Fibroblast of skin of back (primary cell): ENCODE measurements around the gene SGSH. TPM values are rescaled to one million over a fixed set of nuclear protein-coding genes. Genes with fewer than 3 reads are reported as not detected.
"Not testable (repeated sequence)": the region's sequence is repeated elsewhere in the genome, so short reads cannot be mapped to it uniquely, and the experiment has no call there.

Experiments used
- DNase-seq: peaks from one replicate; pipeline ENCODE4 v3.0.0-alpha.2; 2013
- polyA plus RNA-seq, 2 experiments: library from polyadenylated mRNA; unstranded; fragments of 120-200 nt; gene quantifications; one replicate each; pipeline ENCODE4 v1.2.1, GENCODE V29; 2013; ENCODE audit not compliant: insufficient read length in 2 of 2

Gene SGSH
- polyA plus RNA-seq (2013, experiment 1 of 2; ENCODE audit: insufficient read length): 30.0 TPM
- 25.9 TPM for polyA plus RNA-seq (2013, experiment 2 of 2; ENCODE audit: insufficient read length)

DNA sequence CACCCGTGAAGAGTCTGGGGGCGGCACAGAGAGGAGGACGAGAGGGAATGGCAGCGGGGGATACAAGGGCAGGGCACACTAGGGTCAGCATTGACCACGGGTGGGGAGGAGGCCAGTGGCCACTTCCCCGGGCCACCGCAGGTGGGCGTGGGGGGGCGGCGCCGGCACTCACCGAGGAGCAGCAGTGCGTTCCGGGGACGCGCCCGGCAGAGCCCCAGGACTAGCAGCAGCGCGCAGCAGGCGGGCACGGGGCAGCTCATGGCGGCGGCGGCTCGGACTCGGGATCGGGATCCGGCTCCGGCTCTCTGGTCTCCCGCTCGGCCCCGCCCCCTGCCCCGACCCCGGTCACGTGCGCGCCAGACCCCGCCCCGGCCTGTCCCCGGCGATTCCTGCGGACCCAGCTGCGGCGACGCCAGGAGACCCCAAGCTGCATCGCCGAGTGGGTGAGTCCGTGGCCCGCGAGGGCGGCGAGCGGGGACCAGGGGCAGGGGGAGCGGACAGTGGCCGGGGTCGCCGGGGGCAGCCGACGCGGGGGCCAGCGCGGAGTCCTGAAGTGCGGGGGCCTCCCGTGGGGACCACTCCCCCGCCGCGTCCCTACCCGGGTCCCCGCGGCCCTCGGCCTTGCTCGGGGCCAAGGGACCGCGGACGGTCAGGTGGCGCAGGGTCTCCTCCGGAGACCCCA lies at the start of gene SGSH, which contains the start of gene SLC26A11:
TSS of gene SGSH (minus strand) at position 280 of the 682 bp plus-strand sequence. CDS start at position 260, 20 bp downstream.
TSS of gene SLC26A11 (plus strand) at position 374 of the 682 bp plus-strand sequence. CDS start 1,134 bp downstream, outside the sequence.
- peak; percentile 61 for DNase-seq

DNA sequence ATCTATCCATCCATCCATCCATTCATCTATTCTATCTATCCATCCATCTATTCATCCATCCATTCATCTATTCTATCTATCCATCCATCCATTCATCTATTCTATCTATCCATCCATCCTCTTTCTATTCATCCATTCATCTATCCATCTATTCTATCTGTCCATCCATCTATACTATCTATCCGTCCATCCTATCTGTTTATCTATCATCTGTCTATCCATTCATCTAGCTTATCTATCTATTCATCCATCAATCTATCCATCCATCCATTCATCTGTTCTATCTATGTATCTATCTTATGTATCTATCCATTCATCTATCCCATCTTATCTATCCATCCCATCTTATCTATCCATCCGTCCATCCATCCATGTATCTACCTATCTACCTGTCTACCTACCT lies 49.3 kb upstream of the SGSH start:
- DNase-seq: no peak

DNA sequence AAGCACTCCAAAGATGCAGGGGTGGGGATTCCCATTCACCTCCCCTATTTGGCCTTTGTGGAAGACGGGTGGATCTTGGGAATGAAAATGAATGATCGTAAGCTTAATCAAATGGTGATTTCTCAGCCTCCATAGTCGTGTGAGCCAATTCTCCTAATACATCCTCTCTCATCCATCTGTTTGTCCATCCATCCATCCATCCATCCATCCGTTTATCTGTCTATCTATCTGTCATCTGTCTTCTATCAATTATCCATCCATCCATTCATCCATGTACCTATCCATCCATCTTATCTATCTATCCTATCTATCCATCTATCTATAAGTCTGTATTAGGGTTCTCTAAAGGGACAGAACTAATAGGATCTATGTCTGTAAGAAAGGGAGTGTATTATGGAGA lies 48.3 kb upstream of the SGSH start:
- no peak for DNase-seq

DNA sequence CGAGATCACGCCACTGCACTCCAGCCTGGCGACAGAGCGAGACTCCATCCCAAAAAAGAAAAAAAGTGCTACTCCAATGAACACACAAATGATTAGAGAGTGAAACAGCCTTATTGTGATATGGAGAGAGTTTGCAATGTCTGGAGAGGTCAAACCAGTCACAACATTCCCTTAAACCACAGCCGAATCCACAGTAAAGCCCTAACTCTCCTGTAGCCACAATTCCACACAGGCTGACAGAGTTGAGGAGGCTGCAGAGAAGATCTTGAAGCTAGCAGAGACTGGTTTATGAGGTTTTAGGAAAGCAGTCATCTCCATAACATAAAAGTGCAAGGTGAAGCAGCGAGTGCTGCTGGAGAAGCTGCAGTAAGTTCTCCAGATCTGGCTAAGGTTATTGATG lies 47.3 kb upstream of the SGSH start:
- no peak for DNase-seq

DNA sequence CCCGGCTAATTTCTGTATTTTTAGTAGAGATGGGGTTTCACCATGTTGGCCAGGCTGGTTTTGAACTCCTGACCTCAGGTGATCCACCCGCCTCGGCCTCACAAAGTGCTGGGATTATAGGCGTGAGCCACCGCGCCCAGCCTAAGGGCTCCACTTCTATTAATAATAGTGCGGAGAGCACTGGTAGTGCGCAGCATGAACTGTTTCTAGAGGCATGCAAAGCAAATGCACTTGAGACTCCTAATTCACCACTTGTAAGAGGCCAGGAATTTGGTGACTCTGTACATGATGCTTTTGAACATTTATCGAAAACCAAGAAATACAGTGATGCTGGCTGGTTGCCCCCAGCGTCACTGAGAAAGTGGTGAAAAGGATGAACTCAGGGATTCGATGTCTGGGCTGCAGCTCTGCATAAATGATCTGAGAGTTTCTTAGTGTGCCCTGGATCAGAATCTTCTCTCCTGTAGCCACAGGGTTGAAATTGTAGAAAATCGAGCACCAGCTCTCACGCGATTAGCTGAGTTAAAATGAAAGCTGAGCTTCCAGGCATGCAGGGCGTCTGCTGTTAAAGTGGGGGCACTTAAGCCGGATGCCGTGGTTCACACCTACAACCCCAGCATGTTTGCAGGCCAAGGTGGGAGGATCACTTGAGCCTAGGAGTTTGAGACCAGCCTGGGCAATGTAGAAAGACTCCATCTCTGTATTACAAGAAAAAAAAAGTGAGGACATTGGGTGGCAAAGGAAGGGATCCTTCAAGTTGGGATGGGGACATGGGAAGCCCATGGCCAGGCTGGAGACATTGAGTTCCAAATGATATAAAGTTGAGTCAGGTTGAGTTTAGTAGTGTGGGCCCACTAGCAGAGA lies 45.3 kb upstream of the SGSH start:
- no peak for DNase-seq

DNA sequence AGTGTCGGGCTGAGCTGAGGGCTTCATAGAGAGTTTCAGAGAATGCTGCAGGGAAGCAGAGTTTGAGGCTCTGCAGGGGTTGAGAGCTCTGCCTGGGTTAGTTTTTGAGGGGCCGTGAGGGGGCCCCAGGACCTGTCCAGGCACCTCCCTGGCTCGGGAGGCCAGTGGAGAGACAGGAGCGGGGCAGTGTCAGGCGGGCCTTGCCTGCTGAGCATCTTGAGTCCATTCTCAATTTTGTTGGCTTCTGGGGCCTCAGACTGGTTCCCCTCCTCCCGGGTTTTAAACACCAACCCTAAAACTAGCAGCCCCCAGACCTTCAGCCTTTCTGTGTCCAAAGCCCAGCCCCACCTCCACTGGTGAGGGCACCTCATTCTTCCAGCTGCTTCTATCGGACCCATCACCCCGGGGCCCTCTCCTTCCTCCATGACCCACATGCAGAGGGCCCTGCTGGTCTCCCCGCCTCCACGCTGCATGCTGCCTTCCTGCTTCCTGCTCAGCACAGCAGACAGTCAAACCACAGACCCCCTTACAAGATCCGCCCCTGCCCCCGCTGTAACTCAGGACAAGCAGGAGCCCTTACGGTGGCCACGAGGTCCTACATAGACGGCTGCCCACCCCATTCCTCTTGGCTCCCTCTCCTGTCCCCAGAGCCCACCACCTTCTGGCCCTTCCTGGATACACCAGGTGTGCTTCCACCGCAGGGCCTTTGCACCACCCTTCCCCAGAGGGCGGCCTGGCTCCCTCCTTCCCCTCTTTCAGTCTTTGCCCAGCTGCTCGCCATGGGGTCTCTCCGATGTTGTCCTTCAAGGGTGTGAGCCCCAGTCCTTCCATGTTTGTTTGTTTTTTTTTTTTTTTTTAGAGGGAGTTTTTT lies 44.3 kb upstream of the SGSH start:
- no peak for DNase-seq

DNA sequence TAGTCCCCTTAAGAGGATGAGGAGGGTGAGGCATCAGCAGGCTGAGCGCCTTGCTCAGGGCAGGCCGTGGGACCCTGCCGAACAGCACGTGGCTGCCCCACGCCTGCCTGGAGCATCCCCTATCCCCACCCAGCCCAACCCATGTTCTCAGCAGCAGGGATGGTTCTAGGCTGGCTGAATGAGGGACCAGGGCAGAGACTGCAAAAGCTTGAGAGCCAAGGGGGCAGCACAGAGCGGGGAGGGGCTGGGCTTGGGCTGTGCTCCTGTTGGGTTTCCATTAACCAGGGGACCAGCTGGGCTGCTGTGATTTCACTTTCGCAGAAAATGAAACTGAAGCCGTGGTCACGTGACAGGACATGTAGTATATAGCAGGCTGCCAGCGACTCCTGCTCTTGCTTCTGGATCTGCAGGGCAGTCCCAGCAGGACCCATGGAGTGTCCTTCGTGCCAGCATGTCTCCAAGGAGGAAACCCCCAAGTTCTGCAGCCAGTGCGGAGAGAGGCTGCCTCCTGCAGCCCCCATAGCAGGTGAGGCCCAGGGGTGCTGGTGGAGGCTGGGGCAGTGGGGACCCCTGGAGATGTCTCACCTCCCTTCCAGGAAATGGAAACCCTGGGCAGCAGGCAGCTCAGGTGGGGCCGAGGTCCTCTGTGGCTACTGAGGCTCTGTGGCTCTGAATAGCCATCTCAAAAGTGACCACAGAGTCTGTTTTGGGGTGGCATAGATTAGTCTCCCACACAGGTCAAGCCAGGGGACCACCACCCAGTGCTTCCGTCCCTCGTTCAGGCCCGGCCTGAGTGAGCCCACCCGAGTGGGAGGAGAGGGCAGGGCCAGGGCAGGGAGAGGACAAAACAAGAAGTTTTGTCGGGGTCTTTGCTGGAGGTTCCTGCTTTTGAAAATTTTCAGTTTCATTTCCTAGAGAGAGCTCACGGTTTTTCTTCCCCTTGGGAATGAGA lies 43.4 kb upstream of the SGSH start:
- peak; percentile 83 for DNase-seq

DNA sequence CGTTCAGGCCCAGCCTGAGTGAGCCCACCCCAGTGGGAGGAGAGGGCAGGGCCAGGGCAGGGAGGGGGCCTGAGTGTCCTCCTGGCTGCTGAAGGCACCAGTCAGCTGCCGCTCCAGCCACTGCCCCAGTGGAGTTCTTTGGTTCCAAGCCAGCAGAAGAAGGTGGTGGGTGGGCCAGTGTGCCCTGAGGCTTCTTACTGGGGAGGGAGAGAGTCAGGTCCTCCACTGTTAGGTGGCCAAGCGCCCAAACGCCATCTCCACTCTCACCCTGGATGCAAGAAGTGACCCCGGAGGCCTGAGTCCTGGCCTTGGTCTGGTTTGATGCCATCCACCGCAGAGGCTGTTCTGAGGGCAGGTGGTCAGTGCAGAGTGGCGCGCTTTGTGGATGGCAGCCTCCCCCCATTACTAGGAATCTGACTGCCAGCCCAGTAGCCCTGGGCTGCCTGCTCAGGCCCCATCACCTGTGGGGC lies 42.7 kb upstream of the SGSH start:
- no peak for DNase-seq

DNA sequence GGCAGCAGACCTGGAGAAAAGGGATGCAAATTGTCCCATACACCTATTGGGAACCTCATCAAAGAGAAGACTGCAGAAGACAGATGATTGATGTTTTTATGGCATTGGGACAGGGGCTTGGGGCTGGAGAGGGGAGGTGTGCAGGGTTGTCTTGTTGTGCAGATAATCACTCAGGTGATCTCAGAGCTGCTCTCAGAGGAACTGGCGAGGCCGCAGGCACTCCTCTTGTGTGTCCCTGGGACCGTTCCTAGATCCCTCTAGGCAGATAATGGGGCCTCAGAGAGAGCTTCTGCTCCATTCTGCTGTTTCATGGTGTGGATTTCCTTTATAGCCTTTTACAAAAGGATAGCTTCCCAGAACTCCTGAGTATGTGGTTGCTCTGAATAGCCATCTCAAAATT lies 42.2 kb upstream of the SGSH start:
- DNase-seq: no peak

DNA sequence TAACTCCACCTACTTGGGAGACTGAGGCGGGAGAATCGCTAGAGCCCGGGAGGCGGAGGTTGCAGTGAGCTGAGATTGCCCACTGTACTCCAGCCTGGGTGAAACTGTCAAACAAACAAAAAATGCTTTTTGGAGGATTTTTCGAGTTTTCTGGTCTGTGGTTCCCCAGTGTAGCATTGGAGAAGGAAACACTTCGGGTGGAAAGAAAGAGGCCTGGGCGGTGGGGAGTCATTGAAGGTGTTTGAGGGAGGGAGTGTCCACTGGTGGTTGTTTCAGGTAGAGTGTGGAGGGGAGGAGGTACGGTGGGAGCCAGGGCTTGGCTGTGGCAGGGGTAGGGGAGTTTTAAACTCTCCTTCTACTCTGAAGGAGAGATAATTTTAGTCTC lies 41.8 kb upstream of the SGSH start:
- DNase-seq: no peak

DNA sequence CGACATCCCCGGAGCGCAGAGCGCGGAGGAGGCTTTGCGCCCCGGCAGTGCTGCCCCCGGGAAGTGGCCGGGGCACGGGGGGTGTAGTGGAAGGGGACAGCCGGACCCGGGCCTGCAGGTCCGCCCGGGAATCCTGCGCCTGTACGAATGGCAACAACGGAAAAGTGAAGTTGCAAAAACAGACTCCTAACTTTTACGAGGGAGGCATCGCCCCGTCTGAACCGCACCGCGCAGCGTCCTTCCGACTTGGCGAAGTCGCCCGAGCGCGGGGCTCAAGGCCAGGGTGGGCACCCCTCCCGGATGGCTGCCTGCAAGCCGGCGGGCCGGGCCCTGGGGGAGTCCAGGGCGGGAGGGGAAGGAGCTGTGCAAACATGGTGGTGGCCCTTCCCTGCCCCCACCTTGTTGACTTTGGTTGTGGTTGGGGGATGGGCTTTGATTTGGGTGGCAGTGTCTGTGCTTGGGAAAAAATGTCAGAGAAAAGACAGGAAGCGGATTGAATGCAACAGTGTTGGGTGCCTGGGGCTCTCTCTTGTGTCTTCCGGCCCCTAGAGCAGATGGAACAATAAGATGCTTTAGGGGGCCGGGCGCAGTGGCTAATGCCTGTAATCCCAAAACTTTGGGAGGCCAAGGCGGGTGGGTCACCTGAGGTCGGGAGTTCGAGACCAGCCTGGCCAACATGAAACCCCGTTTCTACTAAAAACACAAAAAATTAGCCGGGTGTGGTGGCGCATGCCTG lies 41.2 kb upstream of the SGSH start:
- peak; percentile 81 for DNase-seq

DNA sequence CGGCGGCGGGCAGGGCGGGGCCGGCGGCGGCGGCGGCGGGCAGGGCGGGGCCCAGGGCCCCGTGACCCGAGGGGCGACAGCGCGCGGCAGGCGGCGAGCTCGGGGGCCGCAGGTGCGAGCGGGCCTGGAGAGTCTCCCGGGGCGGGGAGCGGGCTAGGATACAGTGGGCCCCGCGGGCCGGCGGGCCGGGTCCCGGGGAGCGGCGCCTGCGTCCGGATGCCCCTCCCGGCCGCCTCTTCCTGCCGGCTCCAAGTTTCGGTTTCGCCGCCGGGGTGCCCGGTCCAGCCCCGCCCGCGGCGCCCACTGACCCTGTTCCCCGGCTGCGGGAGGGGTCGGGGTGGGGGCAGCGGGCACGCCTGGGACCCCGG lies 40.6 kb upstream of the SGSH start, which contains the start of gene RNF213:
TSS of gene RNF213 (plus strand) at position 62 of the 368 bp plus-strand sequence. CDS start 2,830 bp downstream, outside the sequence.
- peak; percentile 48 for DNase-seq

DNA sequence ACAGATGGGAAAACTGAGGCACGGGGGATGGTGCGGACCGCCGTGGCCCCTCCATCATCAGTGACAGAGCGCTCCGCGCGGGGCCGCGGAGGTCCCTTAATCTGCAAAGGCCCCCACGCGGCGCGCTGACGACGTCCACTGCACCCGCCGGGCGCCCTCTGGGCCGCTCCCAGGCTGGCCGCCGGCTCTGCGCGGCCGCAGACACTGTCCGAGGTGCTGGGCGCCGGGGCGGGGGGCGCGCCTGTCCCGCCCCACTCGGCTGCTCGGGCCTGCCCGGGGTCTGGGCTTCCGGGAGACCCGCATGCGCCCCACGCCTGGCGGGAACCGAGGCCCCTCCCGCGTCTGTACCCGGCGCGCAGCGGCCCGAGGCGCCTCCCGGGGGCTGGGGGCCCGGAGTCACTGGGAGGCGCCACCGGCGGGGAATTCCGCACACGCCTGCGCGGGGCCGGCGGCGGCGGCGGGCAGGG lies 40.0 kb upstream of the SGSH start:
- DNase-seq: peak; percentile 81

DNA sequence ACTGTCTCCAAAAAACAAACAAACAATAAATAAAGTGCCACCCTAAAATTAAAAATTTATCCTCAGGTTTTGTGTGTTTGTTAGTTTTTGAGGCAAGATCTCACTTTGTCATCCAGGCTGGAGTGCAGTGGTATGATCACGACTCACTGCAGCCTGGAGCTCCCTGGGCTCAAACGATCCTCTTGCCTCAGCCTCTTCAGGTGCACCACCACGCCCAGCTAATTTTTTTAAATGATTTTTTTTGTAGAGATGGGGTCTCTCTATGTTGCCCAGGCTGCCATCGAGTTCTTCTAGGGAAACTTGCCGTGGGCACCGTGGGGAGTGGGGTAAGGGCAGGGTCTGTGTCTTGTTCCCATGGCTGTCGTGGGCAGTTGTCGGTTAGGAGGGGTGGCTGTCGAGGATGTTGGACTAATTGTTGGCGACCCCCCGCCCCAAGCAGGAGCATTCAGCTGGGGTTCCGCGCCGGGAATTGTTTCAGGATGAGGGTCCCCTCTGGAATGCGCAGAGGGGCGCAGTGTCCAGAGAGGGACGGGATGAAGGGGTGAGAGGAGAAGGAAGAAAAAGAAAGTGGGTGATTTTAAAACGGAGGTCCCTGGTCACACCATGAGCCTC lies 39.4 kb upstream of the SGSH start:
- DNase-seq: peak; percentile 24

DNA sequence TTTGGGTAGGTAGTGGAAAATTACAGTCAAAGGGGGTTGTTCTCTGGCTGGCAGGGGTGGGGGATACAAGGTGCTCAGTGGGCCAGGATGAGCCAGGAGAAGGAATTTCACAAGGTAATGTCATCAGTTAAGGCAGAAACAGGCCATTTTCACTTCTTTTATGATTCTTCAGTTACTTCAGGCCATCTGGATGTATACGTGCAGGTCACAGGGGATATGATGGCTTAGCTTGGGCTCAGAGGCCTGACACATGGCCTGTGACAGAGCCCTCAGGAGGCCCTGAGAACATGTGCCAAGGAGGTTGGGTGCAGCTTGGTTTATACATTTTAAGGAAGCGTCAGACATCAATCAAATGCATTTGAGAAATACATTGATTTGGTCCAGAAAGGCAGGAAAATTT lies 38.2 kb upstream of the SGSH start:
- DNase-seq: not testable (repeated sequence)

DNA sequence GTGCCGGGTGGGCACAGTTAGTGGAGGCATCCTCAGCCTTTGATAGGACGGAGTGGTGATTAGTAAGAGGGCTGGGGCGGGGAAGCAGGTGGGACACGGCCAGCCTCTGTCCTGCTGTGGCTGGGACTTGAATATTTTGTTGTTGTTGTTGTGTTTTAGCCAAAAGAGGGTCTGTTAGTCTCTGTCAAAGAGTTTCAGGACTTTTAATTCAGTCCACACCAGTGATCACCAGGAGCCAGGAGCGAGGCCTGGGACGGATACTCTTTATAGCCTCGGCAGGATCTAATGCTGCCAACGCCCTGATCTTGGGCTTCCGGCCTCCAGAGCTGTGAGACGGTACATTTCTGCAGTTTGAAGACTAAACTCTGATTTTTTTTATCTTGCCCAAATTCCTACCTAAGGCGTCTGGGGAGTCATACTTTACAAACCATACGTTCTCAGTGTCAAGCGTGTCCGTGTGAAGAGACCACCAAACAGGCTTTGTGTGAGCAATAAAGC lies 37.6 kb upstream of the SGSH start:
- no peak for DNase-seq

DNA sequence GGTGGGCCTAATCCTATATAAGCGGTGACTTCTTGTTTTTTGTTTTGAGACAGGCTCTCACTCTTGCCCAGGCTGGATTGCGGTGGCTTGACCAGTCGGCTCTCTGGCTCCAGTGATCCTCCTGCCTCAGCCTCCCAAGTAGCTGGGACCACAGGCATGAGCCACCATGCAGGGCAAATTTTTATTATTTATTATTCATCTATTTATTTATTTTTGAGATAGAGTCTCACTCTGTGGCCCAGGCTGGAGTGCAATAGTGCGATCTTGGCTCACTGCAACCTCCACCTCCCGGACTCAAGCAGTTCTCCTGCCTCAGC lies 35.9 kb upstream of the SGSH start:
- no peak for DNase-seq

DNA sequence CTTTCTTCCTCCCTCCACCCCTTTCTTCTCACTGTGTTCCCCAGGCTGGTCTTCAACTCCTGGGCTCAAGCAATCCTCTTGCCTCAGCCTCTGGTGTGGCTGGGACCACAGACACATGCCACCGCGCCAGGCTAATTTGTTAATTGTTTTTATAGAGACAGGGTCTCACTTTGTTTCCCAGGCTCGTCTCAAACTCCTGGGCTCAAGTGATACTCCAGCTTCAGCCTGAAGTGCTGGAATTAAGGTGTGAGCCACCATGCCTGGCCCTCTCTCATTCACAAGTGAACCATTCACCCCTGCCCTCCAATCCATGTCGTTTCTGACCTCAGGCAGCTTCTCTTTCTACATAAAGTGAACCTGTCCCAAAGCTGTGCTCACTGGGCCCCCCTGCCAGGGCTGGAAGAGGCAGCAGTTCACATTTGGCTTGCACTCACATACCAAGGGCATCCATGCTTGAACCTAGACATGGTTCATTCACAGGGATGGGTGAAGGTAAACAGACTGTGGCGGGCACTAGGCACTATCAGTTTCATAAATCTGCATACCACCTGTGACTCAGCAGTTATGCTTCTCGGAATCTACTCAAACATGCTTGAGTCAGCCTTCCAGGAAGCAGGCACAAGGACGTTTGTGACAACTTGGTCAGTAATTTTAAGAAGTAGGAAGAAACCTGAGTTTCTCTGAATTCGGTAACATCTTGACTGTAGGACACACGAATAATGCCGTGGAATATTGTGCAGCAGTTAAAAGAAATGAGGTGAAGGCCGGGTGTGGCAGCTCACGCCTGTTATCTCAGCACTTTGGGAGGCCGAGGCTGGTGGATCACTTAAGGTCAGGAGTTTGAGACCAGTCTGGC lies 34.5 kb upstream of the SGSH start:
- peak; percentile 96 for DNase-seq
